ENCODE measurements around the gene LGALS7B. TPM values are rescaled to one million over a fixed set of nuclear protein-coding genes. Genes with fewer than 3 reads are reported as not detected.
"Not testable (repeated sequence)": the region's sequence is repeated elsewhere in the genome, so short reads cannot be mapped to it uniquely, and the experiment has no call there.

Gene LGALS7B
- total RNA-seq, 1 donor from 2014 or later, result not detected

- DNase-seq (ENCODE audit: low spot score), result no peak
- intact Hi-C loops (cut with DNase I), result no loop called here
These were observed 3.5 kb downstream of the LGALS7B start for GRCh38 chr19:38792250-38793111.

GRCh38 chr19:38793177-38793576 is 4.2 kb downstream of the LGALS7B start:
- intact Hi-C loops (cut with DNase I), result no loop called here
- DNase-seq (ENCODE audit: low spot score), result no peak

GRCh38 chr19:38793671-38794070 is 4.7 kb downstream of the LGALS7B start:
- no peak for DNase-seq (ENCODE audit: low spot score)
- intact Hi-C loops (cut with DNase I), result no loop called here

- DNase-seq (ENCODE audit: low spot score), result no peak
- intact Hi-C loops (cut with DNase I), result no loop called here
These were observed 6.5 kb downstream of the LGALS7B start for GRCh38 chr19:38795549-38795948.

- DNase-seq (ENCODE audit: low spot score), result no peak
- intact Hi-C loops (cut with DNase I), result no loop called here
These were observed 7.2 kb downstream of the LGALS7B start for GRCh38 chr19:38796154-38796553.

GRCh38 chr19:38797781-38798180 is 8.8 kb downstream of the LGALS7B start:
- DNase-seq (ENCODE audit: low spot score); intact Hi-C loops (cut with DNase I): not testable (repeated sequence)

GRCh38 chr19:38799104-38799503 is 10.1 kb downstream of the LGALS7B start:
- intact Hi-C loops (cut with DNase I), result no loop called here

GRCh38 chr19:38800577-38801347 is 11.8 kb downstream of the LGALS7B start:
- intact Hi-C loops (cut with DNase I), result no loop called here
- no peak for DNase-seq (ENCODE audit: low spot score)

More at GRCh38 chr19:38799104-38799503, 10.1 kb downstream of the LGALS7B start:
- no peak for DNase-seq (ENCODE audit: low spot score)

- intact Hi-C loops (cut with DNase I), result no loop called here
- DNase-seq (ENCODE audit: low spot score), result no peak
These were observed 12.5 kb downstream of the LGALS7B start for GRCh38 chr19:38801359-38802095.

- no peak for DNase-seq (ENCODE audit: low spot score)
- intact Hi-C loops (cut with DNase I), result no loop called here
These were observed 14.5 kb downstream of the LGALS7B start for GRCh38 chr19:38803543-38803942.

- intact Hi-C loops (cut with DNase I), result no loop called here
- DNase-seq (ENCODE audit: low spot score), result no peak
These were observed 16.2 kb downstream of the LGALS7B start for GRCh38 chr19:38805180-38805579.

- intact Hi-C loops (cut with DNase I), result no loop called here
- no peak for DNase-seq (ENCODE audit: low spot score)
These were observed 17.4 kb downstream of the LGALS7B start for GRCh38 chr19:38806371-38806770.

- intact Hi-C loops (cut with DNase I); DNase-seq (ENCODE audit: low spot score): not testable (repeated sequence)
These were observed 18.5 kb downstream of the LGALS7B start for GRCh38 chr19:38807374-38808098.

GRCh38 chr19:38808741-38809140 is 19.7 kb downstream of the LGALS7B start:
- intact Hi-C loops (cut with DNase I), result no loop called here
- DNase-seq (ENCODE audit: low spot score), result no peak

- intact Hi-C loops (cut with DNase I), result no loop called here
- no peak for DNase-seq (ENCODE audit: low spot score)
These were observed 20.7 kb downstream of the LGALS7B start for GRCh38 chr19:38809592-38810252.

GRCh38 chr19:38812009-38812840 is 23.2 kb downstream of the LGALS7B start:
- DNase-seq (ENCODE audit: low spot score), result no peak
- intact Hi-C loops (cut with DNase I), result no loop called here

- intact Hi-C loops (cut with DNase I), result no loop called here
- no peak for DNase-seq (ENCODE audit: low spot score)
These were observed 23.9 kb downstream of the LGALS7B start, which contains the start of gene LGALS4 for GRCh38 chr19:38812841-38813320. LGALS4 (minus strand) TSS chr19:38812945; CDS start chr19:38812886, 59 bp downstream.

- DNase-seq (ENCODE audit: low spot score), result no peak
- intact Hi-C loops (cut with DNase I), result no loop called here
These were observed 24.3 kb downstream of the LGALS7B start for GRCh38 chr19:38813323-38813722.

Data from cardiac septum (tissue), 1 donor.